Stimulated activated naive CD4-positive, alpha-beta T cell (primary cell): ENCODE measurements around the gene CYBC1.

ENCODE experiments used
- DNase-seq, 6 experiments: peaks; one replicate each; lab custom pipeline; 2025; lab: John Stamatoyannopoulos, UW

CYBC1 gene

DNA sequence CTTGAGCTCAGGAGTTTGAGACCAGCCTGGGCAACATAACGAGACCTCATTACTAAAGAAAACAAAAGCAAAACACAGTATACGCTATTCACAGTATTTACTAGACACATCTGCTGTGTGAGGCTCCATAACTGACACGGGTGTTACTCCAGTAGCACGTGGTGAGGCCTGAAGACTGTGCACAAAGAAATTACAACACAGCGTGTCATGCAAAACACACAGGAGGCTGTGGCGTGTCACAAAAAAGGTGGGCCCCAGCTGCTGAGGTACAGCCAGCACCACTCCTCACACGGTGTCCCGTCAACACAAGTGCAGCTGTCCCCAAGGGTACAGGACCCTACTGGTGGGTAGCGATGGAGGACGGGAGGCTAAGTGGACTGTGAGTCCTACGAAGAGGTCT lies 2.7 kb downstream of the CYBC1 start:
- DNase-seq: no peak

DNA sequence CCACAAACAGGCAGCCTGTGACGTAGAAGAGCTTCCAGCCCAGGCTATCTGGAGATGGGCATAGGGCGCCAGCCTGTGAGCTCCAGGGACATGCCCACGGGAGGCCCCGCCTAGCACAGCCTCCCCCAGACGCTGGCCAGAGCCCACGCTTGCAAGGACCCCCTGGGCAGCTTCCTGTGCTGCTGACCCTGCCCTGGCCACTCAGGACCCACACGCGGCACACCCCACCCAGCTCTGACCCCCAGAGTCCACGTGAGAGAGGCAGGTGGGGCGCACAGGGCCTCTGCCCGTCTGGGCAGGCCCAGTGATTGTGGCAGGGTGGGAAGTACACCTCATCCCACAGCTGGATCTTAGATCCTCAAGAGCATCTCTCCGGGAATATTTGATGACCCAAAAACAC lies 3.9 kb downstream of the CYBC1 start:
- no peak for DNase-seq

DNA sequence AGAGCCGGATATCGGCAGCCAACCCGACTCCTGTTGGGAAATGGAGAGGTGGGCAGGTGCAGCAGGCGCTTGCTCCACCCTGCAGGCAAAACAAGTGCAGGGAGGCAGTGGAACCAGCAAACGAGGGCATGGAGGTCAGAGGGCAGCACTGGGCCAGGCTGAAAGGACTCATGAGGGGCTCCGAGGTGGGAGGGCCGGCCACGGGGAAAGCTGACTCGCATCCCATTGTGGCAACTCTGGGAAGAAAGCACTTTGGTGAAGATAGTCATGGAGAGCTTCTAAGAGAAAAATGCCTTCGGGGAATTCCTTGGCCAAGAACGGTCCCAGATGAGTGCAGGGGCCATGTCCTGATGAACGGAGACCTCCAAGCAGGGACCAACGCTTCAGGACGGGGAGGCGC lies 4.4 kb downstream of the CYBC1 start:
- no peak for DNase-seq

DNA sequence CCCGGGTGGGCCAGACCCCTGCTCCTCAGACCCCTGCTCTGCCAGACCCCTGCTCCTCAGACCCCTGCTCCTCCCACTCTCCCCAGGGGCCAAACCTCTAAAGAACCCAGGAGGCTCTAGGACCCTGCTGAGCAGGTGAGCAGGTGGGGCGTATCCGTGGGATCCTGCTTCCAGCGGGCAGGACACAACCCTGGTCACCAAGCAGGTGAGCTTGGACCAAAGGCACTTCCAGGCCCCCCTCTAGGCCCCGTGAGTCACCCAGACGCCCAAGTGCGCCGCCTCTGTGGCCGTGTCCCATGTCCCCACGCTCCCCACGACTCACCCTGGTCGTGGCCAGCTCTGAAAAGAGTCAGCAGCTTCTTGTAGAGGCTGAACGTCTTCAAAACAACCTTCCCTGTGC lies 5.0 kb downstream of the CYBC1 start:
- DNase-seq: no peak

DNA sequence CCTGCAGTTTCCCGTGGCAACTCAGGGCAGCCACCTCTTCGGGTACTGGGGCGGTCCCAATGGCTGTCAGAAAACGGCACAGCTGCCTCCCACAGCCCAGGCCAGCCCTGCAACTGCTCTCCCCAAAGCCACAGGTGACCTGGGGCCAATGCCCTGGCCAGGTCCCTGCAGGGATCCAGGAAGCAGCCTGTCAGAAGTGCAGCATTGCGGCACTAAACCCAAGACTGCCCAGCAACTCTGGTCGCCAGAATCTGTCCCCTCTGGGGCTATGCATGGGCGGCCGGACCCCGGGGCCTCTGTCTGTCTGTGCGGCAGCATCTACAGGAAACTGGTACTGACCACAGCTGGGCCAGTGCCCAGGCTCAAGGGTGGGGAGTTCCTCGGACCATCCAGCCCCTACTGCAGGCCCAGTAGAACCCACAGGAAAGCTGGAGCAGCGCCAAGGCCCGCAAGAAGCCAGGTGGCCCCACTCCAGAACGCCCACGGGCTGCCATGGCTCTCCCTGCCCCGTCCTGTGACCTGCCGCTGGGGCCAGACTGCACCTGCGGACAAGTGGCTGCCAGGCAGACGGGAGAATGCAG lies 5.5 kb downstream of the CYBC1 start:
- no peak for DNase-seq

DNA sequence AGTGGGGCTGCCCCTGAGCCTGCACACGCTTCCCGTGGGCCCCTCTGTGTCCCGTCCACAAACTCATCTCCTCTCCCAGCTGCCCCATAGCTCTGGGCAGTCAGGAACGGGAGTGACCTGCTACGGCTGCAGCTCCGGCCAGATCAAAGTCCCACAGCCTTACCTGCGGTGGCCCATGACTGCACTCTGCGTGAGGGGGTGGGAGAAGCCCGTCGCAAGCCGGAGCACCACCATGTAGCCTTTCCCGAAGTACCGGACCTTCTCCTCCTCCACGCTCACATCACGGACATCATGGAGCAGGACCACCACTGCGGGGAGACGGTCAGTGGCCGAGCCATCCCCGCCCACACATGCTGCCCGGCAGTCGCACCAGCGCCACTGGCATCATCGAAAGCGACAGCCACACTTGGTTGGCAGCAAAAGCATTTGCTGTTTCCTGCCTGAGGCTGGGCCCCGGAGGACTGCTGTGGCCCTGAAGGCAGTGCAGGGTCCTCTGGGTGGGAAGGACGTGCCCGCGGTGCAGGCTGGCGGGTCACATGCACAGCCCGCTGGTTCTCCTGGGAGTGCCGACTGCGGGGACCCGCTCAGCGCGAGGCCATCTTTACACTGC lies 6.2 kb downstream of the CYBC1 start:
- no peak for DNase-seq

DNA sequence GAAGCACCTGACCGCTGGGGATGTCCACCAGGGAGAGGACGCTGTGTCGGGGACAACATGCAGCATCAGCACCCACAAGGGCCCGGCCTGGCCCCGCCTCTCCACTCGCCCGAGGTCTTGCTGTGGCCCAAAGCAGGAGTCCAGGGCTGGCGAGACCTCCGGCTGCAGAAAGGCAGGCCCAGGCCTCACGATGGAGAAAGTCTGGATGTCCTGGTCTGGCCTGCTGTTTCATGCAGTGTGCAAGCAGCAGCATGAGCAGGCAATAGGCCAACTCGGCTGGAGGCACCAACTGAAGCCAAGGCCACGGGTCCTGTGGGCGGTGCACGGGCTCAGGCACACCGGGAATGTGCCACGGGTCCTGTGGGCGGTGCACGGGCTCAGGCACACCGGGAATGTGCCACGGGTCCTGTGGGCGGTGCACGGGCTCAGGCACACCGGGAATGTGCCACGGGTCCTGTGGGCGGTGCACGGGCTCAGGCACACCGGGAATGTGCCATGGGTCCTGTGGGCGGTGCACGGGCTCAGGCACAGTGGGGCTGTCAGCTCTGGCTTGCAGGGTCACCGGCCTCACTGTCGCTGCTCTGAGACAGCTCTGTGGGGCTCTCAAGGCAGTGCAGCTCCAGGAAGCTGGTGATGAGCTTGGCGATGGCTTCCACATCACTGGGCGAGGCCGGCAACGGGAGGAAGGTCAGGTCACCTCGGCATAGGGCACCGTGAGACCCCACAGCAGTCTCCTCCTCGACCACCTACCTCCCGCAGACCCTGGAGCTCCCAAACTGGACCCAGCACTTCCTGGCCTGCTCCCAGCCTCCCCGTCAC lies 6.9 kb downstream of the CYBC1 start:
- no peak for DNase-seq

DNA sequence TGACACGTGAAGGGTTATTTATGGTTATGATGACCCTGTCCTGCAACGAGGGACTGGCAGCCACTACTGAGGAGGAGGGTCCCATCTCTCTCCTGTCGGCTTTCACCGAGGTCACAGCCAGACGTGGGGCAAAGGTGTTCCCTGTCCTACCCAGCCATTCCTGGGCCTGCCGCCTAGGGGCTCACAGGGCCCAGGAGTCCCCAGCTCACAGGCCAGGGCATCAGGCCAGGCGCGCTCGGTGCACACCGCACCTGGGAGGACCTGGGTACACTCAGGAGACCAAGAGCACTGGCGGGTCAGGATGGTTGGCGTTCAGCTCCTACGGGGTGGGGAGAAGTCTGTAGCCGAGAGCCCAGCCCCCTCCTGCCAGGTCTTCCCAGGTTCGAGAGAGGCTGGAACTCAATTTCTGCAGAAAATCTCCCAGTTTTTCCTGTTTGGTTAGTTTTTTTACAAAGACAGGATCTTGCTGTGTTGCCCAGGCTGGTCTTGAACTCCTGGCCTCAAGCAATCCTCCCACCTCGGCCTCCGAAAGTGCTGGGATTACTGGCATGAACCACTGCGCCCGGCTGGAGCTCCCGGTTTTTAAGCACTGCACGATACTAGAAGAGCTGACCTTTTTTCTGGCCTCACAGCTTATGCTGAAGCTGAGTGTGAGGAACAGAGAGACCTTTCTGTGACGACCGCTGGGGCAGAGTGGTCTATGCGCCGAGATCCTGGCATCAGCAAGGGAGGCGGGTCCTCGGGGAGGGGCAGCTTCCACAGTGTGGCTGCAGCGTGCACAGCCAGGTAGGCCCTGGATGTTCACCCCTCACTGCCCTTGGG lies 7.7 kb downstream of the CYBC1 start:
- no peak for DNase-seq

DNA sequence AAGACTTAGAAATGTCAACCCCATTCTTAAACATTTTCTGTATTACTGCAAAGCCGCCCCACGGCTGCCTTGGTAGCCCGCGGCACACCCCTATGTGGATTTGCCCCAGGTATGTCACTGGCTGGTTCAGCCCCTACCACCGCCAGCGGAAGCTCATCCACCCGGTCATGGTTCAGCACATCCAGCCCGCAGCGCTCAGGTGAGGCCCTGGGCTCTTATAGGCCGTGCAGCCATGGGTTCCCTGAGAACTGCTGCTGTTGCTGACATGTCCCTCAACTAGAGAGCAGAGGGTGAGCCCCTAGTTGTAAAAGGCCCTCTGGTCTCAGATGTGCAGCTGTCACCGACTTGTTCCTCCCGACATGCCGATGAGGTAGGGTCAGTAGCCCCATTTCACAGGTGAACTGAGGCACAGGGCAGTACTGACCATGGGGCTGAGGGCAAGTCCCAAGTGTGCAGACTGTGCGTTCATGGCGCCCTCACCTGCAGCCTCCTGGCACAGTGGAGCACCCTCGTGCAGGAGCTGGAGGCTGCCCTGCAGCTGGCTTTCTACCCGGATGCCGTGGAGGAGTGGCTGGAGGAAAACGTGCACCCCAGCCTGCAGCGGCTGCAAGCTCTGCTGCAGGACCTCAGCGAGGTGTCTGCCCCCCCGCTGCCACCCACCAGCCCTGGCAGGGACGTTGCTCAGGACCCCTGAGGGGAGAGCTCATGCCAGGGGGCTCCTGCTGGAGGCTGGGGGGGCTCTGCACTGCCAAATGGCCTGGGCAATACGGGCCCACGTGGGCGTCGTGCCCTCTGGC lies 8.7 kb downstream of the CYBC1 start:
- DNase-seq: no peak

DNA sequence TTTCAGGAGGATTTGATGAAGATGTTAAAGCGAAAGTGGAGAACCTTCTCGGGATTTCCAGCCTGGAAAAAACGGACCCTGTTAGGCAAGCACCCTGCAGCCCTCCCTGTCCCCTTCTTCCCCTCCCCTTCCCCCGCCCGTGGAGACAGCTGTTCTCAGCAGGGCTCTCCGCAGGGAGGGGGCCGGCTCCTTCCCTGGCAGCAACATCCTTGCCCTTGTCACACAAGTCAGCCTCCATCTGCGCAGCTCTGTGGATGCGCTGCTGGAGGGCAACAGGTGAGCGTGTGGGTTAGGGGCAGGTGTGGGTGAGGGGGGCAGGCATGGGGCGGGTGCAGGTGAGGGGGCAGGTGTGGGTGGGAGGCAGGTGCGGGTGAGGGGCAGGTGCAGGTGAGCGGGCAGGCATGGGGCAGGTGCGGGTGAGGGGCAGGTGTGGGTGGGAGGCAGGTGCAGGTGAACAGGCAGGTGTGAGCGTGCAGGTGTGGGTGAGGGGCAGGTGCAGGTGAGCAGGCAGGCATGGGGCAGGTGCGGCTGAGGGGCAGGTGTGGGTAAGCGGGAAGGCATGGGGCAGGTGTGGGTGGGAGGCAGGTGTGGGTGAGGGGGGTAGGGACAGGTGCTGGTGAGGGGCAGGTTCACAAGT lies 9.4 kb downstream of the CYBC1 start:
- DNase-seq: no peak

DNA sequence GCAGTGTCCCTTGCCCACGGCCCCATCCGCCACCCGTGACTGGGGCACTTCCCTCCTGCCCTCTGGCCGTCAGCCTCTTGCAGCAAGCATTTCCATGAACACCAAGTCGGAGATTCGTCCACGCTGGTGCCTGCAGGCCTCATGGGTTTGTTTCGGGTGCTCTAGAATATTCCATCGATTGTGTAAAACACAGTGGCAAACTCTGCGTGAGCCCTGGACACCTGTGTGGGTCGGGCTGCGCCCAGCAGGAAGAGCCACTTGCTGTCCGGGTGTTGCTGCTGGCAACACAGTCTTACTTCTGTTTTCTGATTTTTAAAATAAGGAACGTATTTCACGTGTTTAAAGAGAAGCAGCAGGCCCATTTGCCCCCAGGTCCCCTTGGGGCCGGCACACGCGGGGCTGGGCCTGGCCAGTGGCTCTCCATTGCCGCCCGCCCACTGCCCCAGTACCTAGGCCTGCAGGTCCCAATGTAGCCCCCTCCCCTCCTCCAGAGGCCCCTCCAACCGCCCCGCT lies 10.0 kb downstream of the CYBC1 start:
- DNase-seq: no peak

DNA sequence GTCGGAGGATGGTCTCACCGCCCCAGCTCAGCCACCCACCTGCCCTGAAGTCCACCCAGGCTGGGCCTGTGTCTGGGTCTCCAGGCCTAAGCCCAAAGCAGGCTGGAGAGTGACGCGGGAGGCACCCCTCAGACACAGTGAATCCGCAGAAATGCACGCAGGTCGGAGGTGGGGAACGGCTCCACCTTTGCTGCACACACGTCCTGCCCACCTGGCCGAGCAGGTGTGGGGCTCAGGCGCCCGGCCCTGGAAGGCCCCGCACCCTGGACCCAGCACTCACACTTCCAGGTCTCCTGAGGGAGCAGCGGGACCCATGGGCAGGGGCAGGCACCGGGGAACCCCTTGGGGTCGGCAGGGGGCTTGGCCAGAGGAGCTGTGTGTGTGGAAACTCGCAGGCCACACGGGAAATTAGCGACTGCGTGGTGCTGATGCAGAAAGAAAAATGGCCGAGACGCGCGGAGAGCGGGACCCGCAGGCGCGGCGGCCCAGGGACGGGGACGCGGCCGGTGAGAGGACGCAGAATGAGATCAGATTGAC lies 10.7 kb downstream of the CYBC1 start:
- DNase-seq: no peak

DNA sequence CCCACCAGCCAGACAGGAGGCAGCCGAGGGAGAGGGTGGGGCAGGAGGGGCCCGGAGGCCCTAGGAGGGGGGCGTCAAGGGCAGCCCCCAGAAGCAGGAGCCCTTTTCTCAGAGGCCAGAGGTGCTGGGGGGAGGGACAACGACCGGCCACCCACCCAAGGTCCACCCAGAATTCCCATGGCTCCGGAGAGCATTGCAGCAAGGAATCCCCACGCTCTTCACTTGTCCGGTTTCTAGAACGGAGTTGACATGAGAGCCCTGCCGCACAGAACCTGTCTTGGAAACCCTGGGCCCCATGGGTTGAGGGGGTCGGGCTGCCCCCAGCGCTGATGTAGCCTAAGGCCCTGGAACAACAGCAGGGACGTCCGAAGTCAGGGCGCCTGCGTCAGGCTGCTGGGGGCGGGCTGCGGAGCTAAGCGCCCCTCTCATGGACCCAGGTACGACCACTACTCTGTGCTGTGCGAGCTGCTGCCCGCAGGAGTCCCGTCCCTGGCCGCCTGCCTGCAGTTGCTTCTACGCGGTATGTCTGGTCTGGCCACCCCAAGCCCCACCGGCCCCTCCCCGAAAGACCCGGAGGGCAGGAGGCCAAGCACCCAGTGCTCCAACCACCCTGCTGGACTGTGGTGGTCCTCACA lies 11.2 kb downstream of the CYBC1 start:
- DNase-seq: no peak

DNA sequence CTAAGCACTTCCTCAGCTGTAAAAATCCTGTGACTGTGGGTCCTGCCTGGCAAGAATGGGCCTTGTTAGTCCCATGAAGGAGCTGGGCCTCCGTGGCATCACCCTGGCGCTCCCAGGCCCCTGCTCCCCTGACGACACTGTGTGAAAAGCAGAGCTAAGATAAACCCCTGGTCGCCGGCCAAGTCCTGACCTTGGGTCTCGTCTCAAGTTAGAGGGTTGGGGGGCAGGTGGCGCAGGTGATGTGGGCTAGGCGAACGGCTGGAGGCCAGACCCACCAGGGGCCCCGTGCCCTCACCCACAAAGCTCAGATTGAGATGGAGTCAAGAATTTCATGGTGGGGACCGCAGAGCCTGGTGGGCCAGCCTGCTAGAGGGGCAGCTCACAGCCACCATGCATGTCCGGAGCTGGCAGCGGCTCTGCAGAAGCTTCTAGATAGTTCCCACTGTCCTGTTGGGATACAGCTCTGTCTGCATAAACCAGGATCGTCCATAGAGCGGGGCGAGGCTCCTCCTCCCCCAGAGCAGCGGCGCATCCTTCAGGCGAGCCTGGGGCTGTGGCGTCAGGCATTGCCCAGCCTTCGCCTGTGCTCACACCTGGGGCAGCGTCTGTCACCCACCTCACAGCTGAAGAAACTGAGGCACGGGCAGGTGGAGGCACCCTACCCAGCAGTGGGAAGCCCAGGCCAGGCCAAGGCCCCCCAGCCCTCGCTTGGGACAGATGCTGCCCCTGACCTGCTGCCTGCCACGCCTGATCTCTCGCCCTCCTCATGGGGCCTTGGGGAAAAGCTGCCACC lies 12.0 kb downstream of the CYBC1 start:
- no peak for DNase-seq

DNA sequence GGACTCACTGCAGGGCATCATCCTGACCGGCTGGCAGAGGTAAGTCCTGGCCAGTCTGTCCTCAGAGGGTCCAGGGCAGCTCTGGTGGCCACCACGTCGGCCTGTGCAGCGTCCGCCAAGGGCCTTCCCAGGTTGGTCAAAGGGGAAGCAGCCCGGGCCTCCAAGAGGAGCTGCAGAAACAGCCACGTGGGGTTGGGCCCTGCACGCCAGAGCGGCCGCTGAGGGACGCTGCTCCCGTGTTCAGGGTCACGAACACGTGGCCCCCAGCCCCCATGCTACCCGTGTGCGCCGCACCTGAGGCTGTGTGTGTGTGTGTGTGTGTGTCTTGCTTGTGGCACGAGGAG lies 13.3 kb downstream of the CYBC1 start:
- DNase-seq: no peak

DNA sequence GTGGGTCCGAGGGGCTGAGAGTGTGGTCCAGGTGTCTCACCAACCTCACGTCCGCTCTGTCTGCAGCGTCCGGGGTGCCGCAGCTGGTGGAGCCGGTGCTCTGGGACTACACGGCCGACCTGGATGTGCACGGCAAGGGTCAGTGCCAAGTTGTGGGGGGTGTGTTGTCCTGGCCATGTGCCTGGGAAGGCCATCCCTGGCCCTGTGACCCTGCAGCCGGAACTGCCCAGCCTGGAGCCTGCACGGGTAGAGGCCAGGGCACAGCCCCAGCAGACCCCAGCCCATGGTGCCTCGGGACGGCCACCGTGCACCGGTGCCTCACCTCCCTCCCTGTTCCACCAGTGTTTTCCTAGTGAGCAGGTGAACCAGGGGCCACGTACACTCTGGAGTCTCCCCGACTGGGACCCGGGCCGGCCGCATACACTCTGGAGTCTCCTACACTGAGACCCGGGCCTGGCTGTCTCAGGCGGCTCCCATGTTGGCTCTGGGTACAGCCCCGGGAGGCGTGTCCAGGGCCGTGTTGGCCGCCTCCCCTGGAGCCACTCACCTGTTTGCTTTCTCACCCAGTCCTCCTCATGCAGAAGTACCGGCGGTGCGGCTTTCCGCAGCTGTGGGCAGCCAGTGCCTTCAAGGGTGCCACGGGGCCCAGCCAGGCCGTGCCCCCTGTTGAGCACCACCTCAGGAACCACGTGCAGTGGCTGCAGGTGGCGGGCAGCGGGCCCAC lies 13.8 kb downstream of the CYBC1 start:
- DNase-seq: no peak

DNA sequence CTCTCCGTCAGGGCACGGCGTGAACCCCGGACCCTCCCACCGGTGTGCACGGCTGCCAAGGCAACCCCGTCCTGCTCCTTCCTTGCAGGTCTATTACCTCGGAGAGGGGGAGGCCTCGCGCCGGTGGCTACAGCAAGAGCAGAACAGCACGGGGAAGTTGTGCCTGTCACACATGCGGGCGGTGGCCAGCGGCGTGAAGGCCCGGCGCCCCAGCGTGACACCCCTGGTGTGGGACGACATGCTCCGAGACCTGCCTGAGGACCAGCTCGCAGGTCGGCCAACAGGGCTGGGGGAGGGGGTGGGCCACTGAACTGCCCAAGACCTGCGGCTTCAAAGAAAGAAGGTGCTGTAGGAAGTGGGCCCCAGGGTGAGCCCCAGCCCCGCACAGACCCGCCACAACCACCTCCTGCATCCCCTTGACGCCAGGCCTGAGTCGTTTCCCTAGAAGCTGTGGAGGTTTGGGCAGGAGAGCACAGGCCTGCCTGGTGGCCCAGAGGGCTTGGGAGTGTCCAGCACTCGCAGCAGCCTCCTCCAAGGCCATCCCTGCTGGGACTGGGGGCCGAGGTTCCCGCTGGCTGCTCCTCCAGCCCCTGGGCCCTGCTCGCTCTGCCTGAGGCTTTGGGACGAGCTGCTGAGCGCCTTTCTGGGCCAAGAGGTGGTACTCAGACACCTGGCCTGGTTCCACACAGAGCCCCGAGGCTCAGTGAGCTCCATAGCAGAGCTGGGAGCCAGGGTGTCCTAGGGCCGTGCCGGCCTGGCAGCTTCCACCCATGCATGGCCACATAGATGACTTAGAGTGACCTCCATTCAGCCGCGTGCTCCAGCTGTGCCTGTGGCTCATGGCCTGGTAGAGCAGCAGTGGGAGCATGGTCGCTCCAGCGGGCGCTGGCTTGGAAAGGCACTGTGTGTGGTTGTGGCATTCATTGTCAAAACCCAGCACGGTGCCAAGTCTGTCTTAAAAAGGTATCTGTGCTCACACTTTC lies 14.7 kb downstream of the CYBC1 start:
- DNase-seq: no peak

DNA sequence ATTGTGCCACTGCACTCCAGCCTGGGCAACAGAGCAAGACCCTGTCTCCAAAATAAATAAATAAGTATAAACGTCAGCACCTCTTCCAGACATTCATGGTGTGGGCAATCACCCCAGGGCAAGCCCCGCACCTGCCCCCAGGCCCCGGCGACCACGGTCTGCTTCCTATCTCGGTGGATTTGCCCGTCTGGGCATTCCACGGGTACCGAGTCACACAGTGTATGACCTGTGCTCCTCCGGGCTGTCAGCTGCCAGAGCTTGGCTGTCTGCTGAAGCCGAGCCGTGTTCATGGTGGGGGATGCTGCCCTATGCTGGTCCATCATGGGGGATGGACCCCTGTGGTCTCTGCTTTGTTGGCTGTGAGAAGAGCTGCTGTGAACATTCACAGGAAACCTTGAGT lies 15.4 kb downstream of the CYBC1 start:
- DNase-seq: no peak
